Measurements from ENCODE around the gene RND3. TPM values are rescaled to one million over a fixed set of nuclear protein-coding genes. Genes with fewer than 3 reads are reported as not detected.

RND3 gene
- polyA plus RNA-seq, 4 donors: 14.8 to 36.2 (median 24.5) TPM

GRCh38 chr2:150526827-150527226 is 39.4 kb upstream of the RND3 start:
- Histone ChIP-seq H3K27ac (ENCODE audit: low read depth in 1 of 3, low read length in 2 of 3) (peak overlapping the region in 1 of 3 donors; percentile 80), H3K4me3 (ENCODE audit: low read depth in 1 of 3, low read length in 3 of 3) (no peak overlapping the region), H3K4me1 (ENCODE audit: control insufficient read depth in 3 of 3, insufficient read depth in 2 of 3, low read depth in 1 of 3, low read length in 2 of 3) (peaks cover 0 to 24% (median 0%) of the 10 kb centered on the region in 3 donors), H3K36me3 (ENCODE audit: control insufficient read depth in 3 of 3, insufficient read depth in 2 of 3, low read depth in 1 of 3, low read length in 3 of 3) (no peaks in the 10 kb centered on the region), H3K27me3 (ENCODE audit: control insufficient read depth in 3 of 3, insufficient read depth in 3 of 3, low read length in 3 of 3) (no peaks in the 10 kb centered on the region), H3K9me3 (ENCODE audit: control insufficient read depth in 2 of 2, insufficient read depth in 1 of 2, low read depth in 1 of 2, low read length in 1 of 2) (peaks cover 0 to 6% of the 10 kb centered on the region in 2 donors)
- DNase-seq (peak in 1 of 2 donors; percentile 82), FAIRE-seq (no peak)

- H3K4me3 ChIP-seq (ENCODE audit: low read depth in 1 of 3, low read length in 3 of 3): no peak overlapping the region
- WGBS, 3 donors: 26 to 71% (median 44%) methylated on average over 1 of the region's 1 CpG
- FAIRE-seq: no peak
- H3K4me1 ChIP-seq (ENCODE audit: control insufficient read depth in 3 of 3, insufficient read depth in 2 of 3, low read depth in 1 of 3, low read length in 2 of 3): peaks cover 0 to 24% (median 0%) of the 10 kb centered on the region in 3 donors
- peaks cover 0 to 6% of the 10 kb centered on the region in 2 donors for H3K9me3 ChIP-seq (ENCODE audit: control insufficient read depth in 2 of 2, insufficient read depth in 1 of 2, low read depth in 1 of 2, low read length in 1 of 2)
- H3K27ac ChIP-seq (ENCODE audit: low read depth in 1 of 3, low read length in 2 of 3): peak overlapping the region in 1 of 3 donors; percentile 80
- H3K27me3 ChIP-seq (ENCODE audit: control insufficient read depth in 3 of 3, insufficient read depth in 3 of 3, low read length in 3 of 3): no peaks in the 10 kb centered on the region
- DNase-seq: peak in 1 of 2 donors; percentile 57
- H3K36me3 ChIP-seq (ENCODE audit: control insufficient read depth in 3 of 3, insufficient read depth in 2 of 3, low read depth in 1 of 3, low read length in 3 of 3): no peaks in the 10 kb centered on the region
Measured at GRCh38 chr2:150526006-150526405, 38.5 kb upstream of the RND3 start.

GRCh38 chr2:150522269-150522668 is 34.8 kb upstream of the RND3 start:
- H3K4me3 ChIP-seq (ENCODE audit: low read depth in 1 of 3, low read length in 3 of 3): no peak overlapping the region
- no peak overlapping the region for H3K27ac ChIP-seq (ENCODE audit: low read depth in 1 of 3, low read length in 2 of 3)
- H3K27me3 ChIP-seq (ENCODE audit: control insufficient read depth in 3 of 3, insufficient read depth in 3 of 3, low read length in 3 of 3): no peaks in the 10 kb centered on the region
- H3K9me3 ChIP-seq (ENCODE audit: control insufficient read depth in 2 of 2, insufficient read depth in 1 of 2, low read depth in 1 of 2, low read length in 1 of 2): peaks cover 0 to 6% of the 10 kb centered on the region in 2 donors
- FAIRE-seq (no peak), DNase-seq (no peak)
- 84 to 87% (median 87%) methylated on average over 4 of the region's 4 CpGs for WGBS, 3 donors
- no peaks in the 10 kb centered on the region for H3K36me3 ChIP-seq (ENCODE audit: control insufficient read depth in 3 of 3, insufficient read depth in 2 of 3, low read depth in 1 of 3, low read length in 3 of 3)
- peaks cover 0 to 13% (median 0%) of the 10 kb centered on the region in 3 donors for H3K4me1 ChIP-seq (ENCODE audit: control insufficient read depth in 3 of 3, insufficient read depth in 2 of 3, low read depth in 1 of 3, low read length in 2 of 3)

GRCh38 chr2:150520887-150521664 is 33.6 kb upstream of the RND3 start:
- peaks cover 0 to 6% (median 0%) of the 10 kb centered on the region in 3 donors for H3K4me1 ChIP-seq (ENCODE audit: control insufficient read depth in 3 of 3, insufficient read depth in 2 of 3, low read depth in 1 of 3, low read length in 2 of 3)
- H3K9me3 ChIP-seq (ENCODE audit: control insufficient read depth in 2 of 2, insufficient read depth in 1 of 2, low read depth in 1 of 2, low read length in 1 of 2): peaks cover 0 to 6% of the 10 kb centered on the region in 2 donors
- FAIRE-seq (no peak), DNase-seq (no peak)
- no peak overlapping the region for H3K4me3 ChIP-seq (ENCODE audit: low read depth in 1 of 3, low read length in 3 of 3)
- 55 to 69% (median 68%) methylated on average over 4 of the region's 4 CpGs for WGBS, 3 donors
- H3K27me3 ChIP-seq (ENCODE audit: control insufficient read depth in 3 of 3, insufficient read depth in 3 of 3, low read length in 3 of 3): no peaks in the 10 kb centered on the region
- H3K27ac ChIP-seq (ENCODE audit: low read depth in 1 of 3, low read length in 2 of 3): no peak overlapping the region
- no peaks in the 10 kb centered on the region for H3K36me3 ChIP-seq (ENCODE audit: control insufficient read depth in 3 of 3, insufficient read depth in 2 of 3, low read depth in 1 of 3, low read length in 3 of 3)

GRCh38 chr2:150520033-150520432 is 32.6 kb upstream of the RND3 start:
- no peak overlapping the region for H3K27ac ChIP-seq (ENCODE audit: low read depth in 1 of 3, low read length in 2 of 3)
- H3K36me3 ChIP-seq (ENCODE audit: control insufficient read depth in 3 of 3, insufficient read depth in 2 of 3, low read depth in 1 of 3, low read length in 3 of 3): no peaks in the 10 kb centered on the region
- no peak for FAIRE-seq
- H3K9me3 ChIP-seq (ENCODE audit: control insufficient read depth in 2 of 2, insufficient read depth in 1 of 2, low read depth in 1 of 2, low read length in 1 of 2): peaks cover 0 to 6% of the 10 kb centered on the region in 2 donors
- no peaks in the 10 kb centered on the region for H3K4me1 ChIP-seq (ENCODE audit: control insufficient read depth in 3 of 3, insufficient read depth in 2 of 3, low read depth in 1 of 3, low read length in 2 of 3)
- H3K4me3 ChIP-seq (ENCODE audit: low read depth in 1 of 3, low read length in 3 of 3): no peak overlapping the region
- DNase-seq: no peak
- H3K27me3 ChIP-seq (ENCODE audit: control insufficient read depth in 3 of 3, insufficient read depth in 3 of 3, low read length in 3 of 3): no peaks in the 10 kb centered on the region
- WGBS, 3 donors: 54 to 79% (median 59%) methylated on average over 4 of the region's 4 CpGs

- H3K4me3 ChIP-seq (ENCODE audit: low read depth in 1 of 3, low read length in 3 of 3): no peak overlapping the region
- WGBS, 3 donors: 67 to 76% (median 70%) methylated on average over 5 of the region's 5 CpGs
- DNase-seq (no peak), FAIRE-seq (no peak)
- no peak overlapping the region for H3K27ac ChIP-seq (ENCODE audit: low read depth in 1 of 3, low read length in 2 of 3)
- no peaks in the 10 kb centered on the region for H3K36me3 ChIP-seq (ENCODE audit: control insufficient read depth in 3 of 3, insufficient read depth in 2 of 3, low read depth in 1 of 3, low read length in 3 of 3)
- no peaks in the 10 kb centered on the region for H3K27me3 ChIP-seq (ENCODE audit: control insufficient read depth in 3 of 3, insufficient read depth in 3 of 3, low read length in 3 of 3)
- no peaks in the 10 kb centered on the region for H3K9me3 ChIP-seq (ENCODE audit: control insufficient read depth in 2 of 2, insufficient read depth in 1 of 2, low read depth in 1 of 2, low read length in 1 of 2)
- H3K4me1 ChIP-seq (ENCODE audit: control insufficient read depth in 3 of 3, insufficient read depth in 2 of 3, low read depth in 1 of 3, low read length in 2 of 3): no peaks in the 10 kb centered on the region
Measured at GRCh38 chr2:150517951-150518680, 30.6 kb upstream of the RND3 start.

- H3K4me1 ChIP-seq (ENCODE audit: control insufficient read depth in 3 of 3, insufficient read depth in 2 of 3, low read depth in 1 of 3, low read length in 2 of 3): no peaks in the 10 kb centered on the region
- no peak overlapping the region for H3K27ac ChIP-seq (ENCODE audit: low read depth in 1 of 3, low read length in 2 of 3)
- no peak overlapping the region for H3K4me3 ChIP-seq (ENCODE audit: low read depth in 1 of 3, low read length in 3 of 3)
- no peaks in the 10 kb centered on the region for H3K27me3 ChIP-seq (ENCODE audit: control insufficient read depth in 3 of 3, insufficient read depth in 3 of 3, low read length in 3 of 3)
- no peak for FAIRE-seq
- H3K9me3 ChIP-seq (ENCODE audit: control insufficient read depth in 2 of 2, insufficient read depth in 1 of 2, low read depth in 1 of 2, low read length in 1 of 2): no peaks in the 10 kb centered on the region
- DNase-seq: no peak
- no peaks in the 10 kb centered on the region for H3K36me3 ChIP-seq (ENCODE audit: control insufficient read depth in 3 of 3, insufficient read depth in 2 of 3, low read depth in 1 of 3, low read length in 3 of 3)
Measured at GRCh38 chr2:150513647-150514046, 26.2 kb upstream of the RND3 start.

- 18 to 47% (median 36%) methylated on average over 2 of the region's 2 CpGs for WGBS, 3 donors
- H3K4me3 ChIP-seq (ENCODE audit: low read depth in 1 of 3, low read length in 3 of 3): no peak overlapping the region
- DNase-seq: peak in 1 of 2 donors; percentile 19
- no peak overlapping the region for H3K27ac ChIP-seq (ENCODE audit: low read depth in 1 of 3, low read length in 2 of 3)
- H3K27me3 ChIP-seq (ENCODE audit: control insufficient read depth in 3 of 3, insufficient read depth in 3 of 3, low read length in 3 of 3): no peaks in the 10 kb centered on the region
- no peaks in the 10 kb centered on the region for H3K36me3 ChIP-seq (ENCODE audit: control insufficient read depth in 3 of 3, insufficient read depth in 2 of 3, low read depth in 1 of 3, low read length in 3 of 3)
- no peaks in the 10 kb centered on the region for H3K4me1 ChIP-seq (ENCODE audit: control insufficient read depth in 3 of 3, insufficient read depth in 2 of 3, low read depth in 1 of 3, low read length in 2 of 3)
- FAIRE-seq: no peak
- H3K9me3 ChIP-seq (ENCODE audit: control insufficient read depth in 2 of 2, insufficient read depth in 1 of 2, low read depth in 1 of 2, low read length in 1 of 2): no peaks in the 10 kb centered on the region
Measured at GRCh38 chr2:150508497-150509137, 21.1 kb upstream of the RND3 start.

Data from small intestine (tissue), 7 donors.